Gastrocnemius medialis (tissue), 4 donors: ENCODE measurements around the gene DOCK11.

ENCODE experiments used
- CTCF ChIP-seq, 5 experiments: fragments of 450-650 bp in 3 of 5; fragments of 200-600 bp in 2 of 5; sonication (generic) in 2 of 5; IDR thresholded peaks in 4 of 5; conservative IDR thresholded peaks in 1 of 5; 1 replicate in 4 of 5; 2 replicates in 1 of 5; pipeline ENCODE4 v1.5.1; 2016 to 2019; ENCODE audit warnings: antibody characterized with exemption in 5 of 5, mild to moderate bottlenecking in 3 of 5, moderate library complexity in 3 of 5
- POLR2A ChIP-seq, 2 donors: fragments of 450-650 bp; IDR thresholded peaks; one replicate each; pipeline ENCODE4 v1.6.1; 2017; ENCODE audit warnings: antibody characterized with exemption in 2 of 2, mild to moderate bottlenecking in 2 of 2, moderate library complexity in 2 of 2

- TF ChIP-seq CTCF (IDR thresholded peaks at IDR 0.05 in 4 of 5, conservative IDR thresholded peaks at IDR 0.05 in 1 of 5) (no peak), POLR2A (IDR thresholded peaks at IDR 0.05) (no peak)
These were observed 93.1 kb downstream of the DOCK11 start for GRCh38 chrX:118588715-118589114.
